GM19463 (cell line): Measurements from ENCODE around the gene OXNAD1.

Experiments
- ATAC-seq: cut with Tn5 transposase; IDR thresholded peaks from one replicate; pipeline ENCODE4 v1.9.1; 2021; ENCODE audit warnings: mild to moderate bottlenecking, moderate library complexity; ENCODE audit not compliant: unreplicated experiment

OXNAD1 gene

GRCh38 chr3:16277471-16277870 lies 12.5 kb downstream of the OXNAD1 start:
- no peak for ATAC-seq

GRCh38 chr3:16279010-16279801 lies 14.2 kb downstream of the OXNAD1 start:
- ATAC-seq: no peak

GRCh38 chr3:16280671-16281070 lies 15.7 kb downstream of the OXNAD1 start:
- ATAC-seq: no peak

GRCh38 chr3:16284633-16285032 lies 19.6 kb downstream of the OXNAD1 start:
- ATAC-seq: no peak

GRCh38 chr3:16286161-16286560 lies 21.1 kb downstream of the OXNAD1 start:
- ATAC-seq: peak; percentile 85

- no peak for ATAC-seq
These were observed 21.9 kb downstream of the OXNAD1 start for GRCh38 chr3:16286751-16287543.

GRCh38 chr3:16288664-16289063 lies 23.7 kb downstream of the OXNAD1 start:
- ATAC-seq: no peak

- no peak for ATAC-seq
These were observed 24.3 kb downstream of the OXNAD1 start for GRCh38 chr3:16289144-16289889.

GRCh38 chr3:16290007-16290826 lies 25.2 kb downstream of the OXNAD1 start:
- no peak for ATAC-seq

- no peak for ATAC-seq
These were observed 25.8 kb downstream of the OXNAD1 start for GRCh38 chr3:16290827-16291196.

GRCh38 chr3:16294844-16295243 lies 29.8 kb downstream of the OXNAD1 start:
- no peak for ATAC-seq

- no peak for ATAC-seq
These were observed 30.4 kb downstream of the OXNAD1 start for GRCh38 chr3:16295298-16295890.

GRCh38 chr3:16297997-16298885 lies 33.2 kb downstream of the OXNAD1 start:
- ATAC-seq: no peak

GRCh38 chr3:16298891-16299290 lies 33.9 kb downstream of the OXNAD1 start:
- no peak for ATAC-seq

GRCh38 chr3:16299746-16300145 lies 34.7 kb downstream of the OXNAD1 start:
- no peak for ATAC-seq

GRCh38 chr3:16300307-16300706 lies 35.3 kb downstream of the OXNAD1 start:
- peak; percentile 47 for ATAC-seq

- peak; percentile 56 for ATAC-seq
These were observed 35.9 kb downstream of the OXNAD1 start for GRCh38 chr3:16300881-16301359.

GRCh38 chr3:16301507-16301906 lies 36.5 kb downstream of the OXNAD1 start:
- ATAC-seq: no peak

GRCh38 chr3:16302082-16302631 lies 37.1 kb downstream of the OXNAD1 start:
- ATAC-seq: no peak
